ENCODE data around the gene IPO4. TPM values are rescaled to one million over a fixed set of nuclear protein-coding genes. Genes with fewer than 3 reads are reported as not detected.

The IPO4 gene
- polyA plus RNA-seq, 1 donor (not counting 4 experiments of a cell fraction or from before 2014, with no cell fraction given), result 18.6 TPM

GRCh38 chr14:24185741-24186140 lies 2.9 kb downstream of the IPO4 start:
- Histone ChIP-seq H3K27ac (ENCODE audit: control insufficient read depth, insufficient read depth, low read length) (no peak overlapping the region), H2AFZ (ENCODE audit: control insufficient read depth, low read length) (no peak overlapping the region), H3K79me2 (ENCODE audit: control insufficient read depth, insufficient read depth, low read length) (peaks cover 15% of the 10 kb centered on the region), H3K4me1 (ENCODE audit: control insufficient read depth, extremely low read depth, insufficient read depth, low read length) (peaks cover 15% of the 10 kb centered on the region), H3K9me3 (ENCODE audit: control insufficient read depth, low read depth, low read length) (no peaks in the 10 kb centered on the region), H3K9ac (ENCODE audit: control insufficient read depth, extremely low read depth, insufficient read depth, low read length) (no peak overlapping the region), H4K20me1 (ENCODE audit: control insufficient read depth, extremely low read depth, insufficient read depth, low read length) (peaks cover 4% of the 10 kb centered on the region), H3K9me1 (ENCODE audit: control insufficient read depth, extremely low read depth, insufficient read depth, low read length) (no peaks in the 10 kb centered on the region), H3K4me3 (ENCODE audit: control insufficient read depth in 2 of 3, extremely low read depth in 1 of 3, insufficient read depth in 2 of 3, low read depth in 1 of 3, low read length in 3 of 3) (no peak overlapping the region), H3K27me3 (ENCODE audit: control insufficient read depth, extremely low read depth, insufficient read depth, low read length) (no peaks in the 10 kb centered on the region), H3K4me2 (ENCODE audit: control insufficient read depth, extremely low read depth, insufficient read depth, low read depth, low read length) (no peak overlapping the region), H3K36me3 (ENCODE audit: control insufficient read depth in 2 of 2, extremely low read depth in 1 of 2, insufficient read depth in 2 of 2, low read length in 2 of 2) (peaks cover 45 to 49% of the 10 kb centered on the region in 2 experiments)
- FAIRE-seq, result no peak
- dilution Hi-C loops (cut with MboI; ENCODE audit: extremely low pct_ligation_motif_present, low sequenced_read_pairs), result no loop called here
- no peak for TF ChIP-seq EZH2 (IDR thresholded peaks at IDR 0.05; ENCODE audit: low read length)
- no peak for TF ChIP-seq CTCF (optimal IDR thresholded peaks at IDR 0.05 in 1 of 3, IDR thresholded peaks at IDR 0.05 in 1 of 3, conservative IDR thresholded peaks at IDR 0.05 in 1 of 3; ENCODE audit: extremely low read depth in 1 of 3, insufficient read depth in 2 of 3, low read length in 3 of 3)
- DNase-seq (ENCODE audit: low read depth, low spot score), result no peak

- no peak overlapping the region for H3K4me2 ChIP-seq (ENCODE audit: control insufficient read depth, extremely low read depth, insufficient read depth, low read depth, low read length)
- no peak overlapping the region for H2AFZ ChIP-seq (ENCODE audit: control insufficient read depth, low read length)
- H4K20me1 ChIP-seq (ENCODE audit: control insufficient read depth, extremely low read depth, insufficient read depth, low read length), result peaks cover 6% of the 10 kb centered on the region
- no peaks in the 10 kb centered on the region for H3K9me3 ChIP-seq (ENCODE audit: control insufficient read depth, low read depth, low read length)
- no peaks in the 10 kb centered on the region for H3K27me3 ChIP-seq (ENCODE audit: control insufficient read depth, extremely low read depth, insufficient read depth, low read length)
- H3K9me1 ChIP-seq (ENCODE audit: control insufficient read depth, extremely low read depth, insufficient read depth, low read length), result no peaks in the 10 kb centered on the region
- TF ChIP-seq CTCF (optimal IDR thresholded peaks at IDR 0.05 in 1 of 3, IDR thresholded peaks at IDR 0.05 in 1 of 3, conservative IDR thresholded peaks at IDR 0.05 in 1 of 3; ENCODE audit: extremely low read depth in 1 of 3, insufficient read depth in 2 of 3, low read length in 3 of 3), result no peak
- TF ChIP-seq EZH2 (IDR thresholded peaks at IDR 0.05; ENCODE audit: low read length), result no peak
- H3K4me3 ChIP-seq (ENCODE audit: control insufficient read depth in 2 of 3, extremely low read depth in 1 of 3, insufficient read depth in 2 of 3, low read depth in 1 of 3, low read length in 3 of 3), result no peak overlapping the region
- FAIRE-seq (no peak), DNase-seq (ENCODE audit: low read depth, low spot score) (no peak)
- H3K79me2 ChIP-seq (ENCODE audit: control insufficient read depth, insufficient read depth, low read length), result peaks cover 12% of the 10 kb centered on the region
- dilution Hi-C loops (cut with MboI; ENCODE audit: extremely low pct_ligation_motif_present, low sequenced_read_pairs), result no loop called here
- no peak overlapping the region for H3K9ac ChIP-seq (ENCODE audit: control insufficient read depth, extremely low read depth, insufficient read depth, low read length)
- H3K36me3 ChIP-seq (ENCODE audit: control insufficient read depth in 2 of 2, extremely low read depth in 1 of 2, insufficient read depth in 2 of 2, low read length in 2 of 2), result peaks cover 47 to 51% of the 10 kb centered on the region in 2 experiments
- H3K27ac ChIP-seq (ENCODE audit: control insufficient read depth, insufficient read depth, low read length), result no peak overlapping the region
- peaks cover 15% of the 10 kb centered on the region for H3K4me1 ChIP-seq (ENCODE audit: control insufficient read depth, extremely low read depth, insufficient read depth, low read length)
Measured at GRCh38 chr14:24185026-24185425, 3.6 kb downstream of the IPO4 start.

Measured in keratinocyte (primary cell).